Common myeloid progenitor, CD34-positive (primary cell): Measurements from ENCODE around the gene ARHGAP4.

ENCODE experiments used
- CTCF ChIA-PET: fragments of 350-600 bp; sonication (Branson Sonifier 250); formaldehyde crosslinking; loops from one replicate; lab custom pipeline; 2021; ENCODE audit warnings: antibody characterized with exemption; lab: Charles Lee
- POLR2A ChIA-PET: fragments of 350-600 bp; sonication (Branson Sonifier 250); formaldehyde crosslinking; loops from one replicate; lab custom pipeline; 2021; ENCODE audit warnings: antibody characterized with exemption; lab: Charles Lee
- DNase-seq, 3 donors: peaks; one replicate each; pipeline versions ENCODE4 v3.0.0 to v3.0.0-alpha.2; 2013
- H3K27ac ChIP-seq, 2 experiments: 1 replicate in 1 of 2; 2 replicates in 1 of 2; pipeline ENCODE4 v1.7.0; 2013; ENCODE audit warnings: inconsistent platforms in 2 of 2, low read length in 2 of 2, mild to moderate bottlenecking in 2 of 2, low read depth in 1 of 2, moderate library complexity in 1 of 2; ENCODE audit not compliant: severe bottlenecking in 2 of 2, insufficient read depth in 1 of 2, poor library complexity in 1 of 2
- H3K27me3 ChIP-seq, 5 experiments: replicated peaks in 2 of 5; 1 replicate in 3 of 5; 2 replicates in 2 of 5; pipeline versions ENCODE4 v1.6.1 to v1.7.0; 2013; ENCODE audit warnings: low read length in 4 of 5, mild to moderate bottlenecking in 2 of 5, moderate library complexity in 2 of 5, inconsistent platforms in 1 of 5; ENCODE audit not compliant: insufficient read depth in 5 of 5, control insufficient read depth in 4 of 5
- H3K36me3 ChIP-seq, 4 experiments: 1 replicate in 2 of 4; 2 replicates in 2 of 4; pipeline versions ENCODE4 v1.6.1 to v1.7.0; 2013; ENCODE audit warnings: low read length in 3 of 4, control low read depth in 1 of 4, mild to moderate bottlenecking in 1 of 4; ENCODE audit not compliant: control insufficient read depth in 4 of 4, insufficient read depth in 4 of 4
- H3K4me1 ChIP-seq, 4 experiments: 1 replicate in 3 of 4; 2 replicates in 1 of 4; pipeline versions ENCODE4 v1.6.1 to v1.7.1; 2013; ENCODE audit warnings: low read length in 3 of 4, mild to moderate bottlenecking in 3 of 4, control low read depth in 1 of 4, inconsistent platforms in 1 of 4, moderate library complexity in 1 of 4; ENCODE audit not compliant: control insufficient read depth in 4 of 4, insufficient read depth in 4 of 4; ENCODE audit errors: control extremely low read depth in 1 of 4
- H3K4me3 ChIP-seq, 7 experiments: 1 replicate in 4 of 7; 2 replicates in 3 of 7; pipeline versions ENCODE4 v1.5.1 to v1.7.0; 2013; ENCODE audit warnings: mild to moderate bottlenecking in 7 of 7, low read length in 6 of 7, moderate library complexity in 6 of 7, inconsistent platforms in 2 of 7, low read depth in 2 of 7, control low read depth in 1 of 7; ENCODE audit not compliant: insufficient read depth in 4 of 7, control insufficient read depth in 1 of 7; ENCODE audit errors: extremely low read depth in 1 of 7
- H3K9me3 ChIP-seq, 5 experiments: 1 replicate in 4 of 5; 2 replicates in 1 of 5; pipeline versions ENCODE4 v1.6.1 to v1.7.1; 2013; ENCODE audit warnings: low read length in 4 of 5, mild to moderate bottlenecking in 2 of 5, inconsistent platforms in 1 of 5, low read depth in 1 of 5, moderate library complexity in 1 of 5; ENCODE audit not compliant: control insufficient read depth in 4 of 5, insufficient read depth in 2 of 5; ENCODE audit errors: control extremely low read depth in 1 of 5
- WGBS: methylation state at CpG from one replicate; pipeline ENCODE4 v1.1.5; 2013; ENCODE audit not compliant: insufficient coverage; 5-methylcytosine and 5-hydroxymethylcytosine counted together

The ARHGAP4 gene

GRCh38 chrX:153919281-153919680, 6.8 kb downstream of the ARHGAP4 start:
- H3K27me3 ChIP-seq: peaks cover 0 to 18% (median 0%) of the 10 kb centered on the region in 5 experiments
- H3K9me3 ChIP-seq: no peaks in the 10 kb centered on the region
- H3K4me1 ChIP-seq: peaks cover 4 to 30% (median 26%) of the 10 kb centered on the region in 4 experiments
- CTCF ChIA-PET: interaction anchor here (0.7 to 19.1 kb wide), 2 partner anchors 26 to 156 kb away, joined by 3 to 482 read pairs; partner anchors contain the start of gene RENBP
- 92% methylated on average over 13 of the region's 13 CpGs for WGBS
- no peak overlapping the region for H3K27ac ChIP-seq
- POLR2A ChIA-PET: no interaction called here
- peaks cover 0 to 54% (median 24%) of the 10 kb centered on the region in 4 experiments for H3K36me3 ChIP-seq
- H3K4me3 ChIP-seq: no peak overlapping the region
- no peak for DNase-seq

GRCh38 chrX:153917869-153918268, 8.2 kb downstream of the ARHGAP4 start:
- DNase-seq: no peak
- Histone ChIP-seq H3K4me3 (no peak overlapping the region), H3K36me3 (peaks cover 0 to 66% (median 32%) of the 10 kb centered on the region in 4 experiments), H3K27ac (no peak overlapping the region), H3K27me3 (peaks cover 0 to 23% (median 0%) of the 10 kb centered on the region in 5 experiments), H3K9me3 (no peaks in the 10 kb centered on the region), H3K4me1 (peaks cover 4 to 17% (median 14%) of the 10 kb centered on the region in 4 experiments)
- CTCF ChIA-PET: interaction anchor here (1.1 to 19.1 kb wide), 4 partner anchors 8 to 39 kb away, joined by 3 to 482 read pairs (median 4); partner anchors contain the start of genes ARHGAP4 and RENBP
- WGBS: 95% methylated on average over 6 of the region's 6 CpGs
- POLR2A ChIA-PET: no interaction called here

GRCh38 chrX:153913701-153914100, 12.4 kb downstream of the ARHGAP4 start:
- ChIA-PET CTCF (interaction anchor here (1.3 to 3.0 kb wide), 2 partner anchors 8 to 34 kb away, joined by 3 to 19 read pairs; no protein-coding TSS in a partner anchor), POLR2A (no interaction called here)
- H3K9me3 ChIP-seq: no peaks in the 10 kb centered on the region
- 95% methylated on average over 16 of the region's 17 CpGs for WGBS
- DNase-seq: no peak
- H3K27ac ChIP-seq: no peak overlapping the region
- peaks cover 0 to 66% (median 36%) of the 10 kb centered on the region in 4 experiments for H3K36me3 ChIP-seq
- peaks cover 0 to 8% (median 0%) of the 10 kb centered on the region in 5 experiments for H3K27me3 ChIP-seq
- H3K4me1 ChIP-seq: no peaks in the 10 kb centered on the region
- no peak overlapping the region for H3K4me3 ChIP-seq

- no peak for DNase-seq
- no peaks in the 10 kb centered on the region for H3K4me1 ChIP-seq
- ChIA-PET POLR2A (no interaction called here), CTCF (interaction anchor here (3.0 kb wide), 1 partner anchor 9 kb away, joined by 19 read pairs; no protein-coding TSS in a partner anchor)
- H3K9me3 ChIP-seq: no peaks in the 10 kb centered on the region
- peaks cover 0 to 65% (median 36%) of the 10 kb centered on the region in 4 experiments for H3K36me3 ChIP-seq
- peaks cover 0 to 7% (median 0%) of the 10 kb centered on the region in 5 experiments for H3K27me3 ChIP-seq
- no peak overlapping the region for H3K27ac ChIP-seq
- H3K4me3 ChIP-seq: no peak overlapping the region
- 86% methylated on average over 8 of the region's 17 CpGs for WGBS
Observed at GRCh38 chrX:153913211-153913610, 12.9 kb downstream of the ARHGAP4 start.

GRCh38 chrX:153911798-153912197, 14.3 kb downstream of the ARHGAP4 start:
- H3K27me3 ChIP-seq: peaks cover 0 to 7% (median 0%) of the 10 kb centered on the region in 5 experiments
- WGBS: 94% methylated on average over 5 of the region's 6 CpGs
- no peaks in the 10 kb centered on the region for H3K9me3 ChIP-seq
- H3K4me3 ChIP-seq: no peak overlapping the region
- no peaks in the 10 kb centered on the region for H3K4me1 ChIP-seq
- H3K27ac ChIP-seq: peak overlapping the region in 1 of 2 experiments; percentile 11
- POLR2A ChIA-PET: no interaction called here
- DNase-seq: no peak
- CTCF ChIA-PET: interaction anchor here (0.7 to 3.0 kb wide), 4 partner anchors 10 to 365 kb away, joined by 3 to 19 read pairs (median 4); no protein-coding TSS in a partner anchor
- H3K36me3 ChIP-seq: peaks cover 0 to 66% (median 38%) of the 10 kb centered on the region in 4 experiments

GRCh38 chrX:153910446-153910845, 15.6 kb downstream of the ARHGAP4 start:
- POLR2A ChIA-PET: no interaction called here
- no peak overlapping the region for H3K27ac ChIP-seq
- peaks cover 0 to 56% (median 33%) of the 10 kb centered on the region in 4 experiments for H3K36me3 ChIP-seq
- WGBS: 95% methylated on average over 12 of the region's 22 CpGs
- peaks cover 0 to 14% (median 0%) of the 10 kb centered on the region in 5 experiments for H3K27me3 ChIP-seq
- DNase-seq: no peak
- CTCF ChIA-PET: interaction anchor here (1.0 to 3.0 kb wide), 3 partner anchors 12 to 40 kb away, joined by 3 to 19 read pairs (median 5); no protein-coding TSS in a partner anchor
- H3K4me3 ChIP-seq: no peak overlapping the region
- H3K4me1 ChIP-seq: peaks cover 0 to 6% (median 0%) of the 10 kb centered on the region in 4 experiments
- H3K9me3 ChIP-seq: no peaks in the 10 kb centered on the region

GRCh38 chrX:153909980-153910360, 16.1 kb downstream of the ARHGAP4 start:
- Histone ChIP-seq H3K9me3 (no peaks in the 10 kb centered on the region), H3K27me3 (peaks cover 0 to 14% (median 0%) of the 10 kb centered on the region in 5 experiments), H3K36me3 (peaks cover 0 to 56% (median 33%) of the 10 kb centered on the region in 4 experiments), H3K27ac (no peak overlapping the region), H3K4me3 (no peak overlapping the region), H3K4me1 (peaks cover 0 to 8% (median 2%) of the 10 kb centered on the region in 4 experiments)
- ChIA-PET CTCF (interaction anchor here (1.8 kb wide), 1 partner anchor 15 kb away, joined by 4 read pairs; no protein-coding TSS in a partner anchor), POLR2A (no interaction called here)
- WGBS: 93% methylated on average over 25 of the region's 25 CpGs
- DNase-seq: no peak
